Measurements from ENCODE around the gene TRAPPC14.

The TRAPPC14 gene

GRCh38 chr7:100118388-100119071 is 40.0 kb downstream of the TRAPPC14 start:
- no peak for TF ChIP-seq CTCF (IDR thresholded peaks at IDR 0.05; ENCODE audit: low read depth, low read length)

GRCh38 chr7:100115026-100115425 is 43.5 kb downstream of the TRAPPC14 start:
- no peak for TF ChIP-seq CTCF (IDR thresholded peaks at IDR 0.05; ENCODE audit: low read depth, low read length)
- H3K4me3 ChIP-seq (ENCODE audit: low read depth, low read length) = no peak overlapping the region

More at GRCh38 chr7:100118388-100119071, 40.0 kb downstream of the TRAPPC14 start:
- H3K4me3 ChIP-seq (ENCODE audit: low read depth, low read length) = peak overlapping the region; percentile 87

GRCh38 chr7:100111914-100112313 is 46.6 kb downstream of the TRAPPC14 start:
- no peak overlapping the region for H3K4me3 ChIP-seq (ENCODE audit: low read depth, low read length)
- no peak for TF ChIP-seq CTCF (IDR thresholded peaks at IDR 0.05; ENCODE audit: low read depth, low read length)

- no peak overlapping the region for H3K4me3 ChIP-seq (ENCODE audit: low read depth, low read length)
- no peak for TF ChIP-seq CTCF (IDR thresholded peaks at IDR 0.05; ENCODE audit: low read depth, low read length)
Observed at GRCh38 chr7:100111156-100111555, 47.4 kb downstream of the TRAPPC14 start.

- no peak for TF ChIP-seq CTCF (IDR thresholded peaks at IDR 0.05; ENCODE audit: low read depth, low read length)
- H3K4me3 ChIP-seq (ENCODE audit: low read depth, low read length) = no peak overlapping the region
Observed at GRCh38 chr7:100109521-100110163, 48.9 kb downstream of the TRAPPC14 start.

- TF ChIP-seq CTCF (IDR thresholded peaks at IDR 0.05; ENCODE audit: low read depth, low read length) = no peak
Observed at GRCh38 chr7:100107890-100108289, 50.6 kb downstream of the TRAPPC14 start.

GRCh38 chr7:100107125-100107737 is 51.3 kb downstream of the TRAPPC14 start:
- no peak overlapping the region for H3K4me3 ChIP-seq (ENCODE audit: low read depth, low read length)
- no peak for TF ChIP-seq CTCF (IDR thresholded peaks at IDR 0.05; ENCODE audit: low read depth, low read length)

More at GRCh38 chr7:100107890-100108289, 50.6 kb downstream of the TRAPPC14 start:
- H3K4me3 ChIP-seq (ENCODE audit: low read depth, low read length) = no peak overlapping the region

Measured in WI38 (cell line).